ENCODE results near the gene STAC3.

The STAC3 gene

DNA sequence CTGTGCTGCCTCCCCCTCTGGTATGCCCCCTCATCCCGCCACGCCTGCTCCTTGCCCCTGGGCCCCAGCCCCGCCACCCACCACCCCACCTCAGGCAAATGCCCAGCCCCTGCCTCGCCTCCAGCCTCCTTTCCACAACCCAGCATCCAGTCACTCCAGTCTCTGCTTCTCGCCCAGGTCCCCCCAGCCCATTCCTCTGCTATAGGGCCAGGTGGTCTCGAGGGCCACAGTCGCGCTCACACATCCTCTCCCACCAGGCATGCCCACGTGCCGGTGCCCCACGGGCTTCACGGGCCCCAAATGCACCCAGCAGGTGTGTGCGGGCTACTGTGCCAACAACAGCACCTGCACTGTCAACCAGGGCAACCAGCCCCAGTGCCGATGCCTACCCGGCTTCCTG lies 40.5 kb downstream of the STAC3 start:
- DNase-seq = no peak

- no peak for DNase-seq
Observed at GRCh38 chr12:57209916-57210315, 41.1 kb downstream of the STAC3 start.

- no peak for DNase-seq
Observed at GRCh38 chr12:57208631-57209282, 42.2 kb downstream of the STAC3 start.

GRCh38 chr12:57207731-57208630 lies 43.0 kb downstream of the STAC3 start:
- no peak for DNase-seq

DNA sequence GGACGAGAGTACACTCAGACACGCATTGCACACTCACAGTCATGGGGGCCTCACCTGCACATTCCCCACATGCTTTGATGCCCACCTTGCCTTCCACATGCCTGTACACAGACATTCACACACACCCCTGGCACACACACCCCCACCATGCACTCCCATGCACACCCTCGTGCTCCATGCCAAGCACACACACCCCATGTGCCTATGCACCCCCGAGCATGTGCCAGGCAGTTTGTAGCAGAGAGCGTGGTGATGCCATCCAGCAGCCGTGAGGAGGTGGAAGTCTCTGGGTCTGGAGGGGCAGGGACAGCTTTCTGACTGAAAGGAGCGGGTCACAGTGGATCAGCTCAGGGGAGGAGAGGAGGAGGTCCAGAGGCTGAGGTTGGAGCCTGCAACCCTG lies 45.1 kb downstream of the STAC3 start:
- DNase-seq = no peak

DNA sequence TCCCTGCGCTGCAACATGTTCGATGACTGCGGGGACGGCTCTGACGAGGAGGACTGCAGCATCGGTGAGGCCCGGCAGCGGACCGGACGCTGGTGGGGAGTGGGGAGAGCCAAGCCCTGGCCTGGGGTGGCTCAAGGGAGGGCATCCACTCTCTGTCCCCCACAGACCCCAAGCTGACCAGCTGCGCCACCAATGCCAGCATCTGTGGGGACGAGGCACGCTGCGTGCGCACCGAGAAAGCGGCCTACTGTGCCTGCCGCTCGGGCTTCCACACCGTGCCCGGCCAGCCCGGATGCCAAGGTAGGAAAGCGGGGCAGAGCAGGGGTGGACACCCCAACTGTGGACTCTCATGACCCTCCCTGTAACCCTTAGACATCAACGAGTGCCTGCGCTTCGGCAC lies 45.8 kb downstream of the STAC3 start:
- no peak for DNase-seq

DNA sequence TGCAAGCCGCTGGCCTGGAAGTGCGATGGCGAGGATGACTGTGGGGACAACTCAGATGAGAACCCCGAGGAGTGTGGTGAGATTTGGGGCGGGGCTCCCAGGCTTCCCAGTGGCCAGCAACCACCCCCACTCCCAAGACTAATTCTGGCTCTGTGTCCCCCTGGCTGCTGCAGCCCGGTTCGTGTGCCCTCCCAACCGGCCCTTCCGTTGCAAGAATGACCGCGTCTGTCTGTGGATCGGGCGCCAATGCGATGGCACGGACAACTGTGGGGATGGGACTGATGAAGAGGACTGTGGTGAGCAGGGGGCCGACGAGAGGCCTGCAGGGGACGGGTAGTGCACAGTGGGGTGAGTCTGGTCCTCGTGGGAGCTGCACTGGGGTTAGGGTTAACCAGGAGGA lies 46.5 kb downstream of the STAC3 start:
- no peak for DNase-seq

DNA sequence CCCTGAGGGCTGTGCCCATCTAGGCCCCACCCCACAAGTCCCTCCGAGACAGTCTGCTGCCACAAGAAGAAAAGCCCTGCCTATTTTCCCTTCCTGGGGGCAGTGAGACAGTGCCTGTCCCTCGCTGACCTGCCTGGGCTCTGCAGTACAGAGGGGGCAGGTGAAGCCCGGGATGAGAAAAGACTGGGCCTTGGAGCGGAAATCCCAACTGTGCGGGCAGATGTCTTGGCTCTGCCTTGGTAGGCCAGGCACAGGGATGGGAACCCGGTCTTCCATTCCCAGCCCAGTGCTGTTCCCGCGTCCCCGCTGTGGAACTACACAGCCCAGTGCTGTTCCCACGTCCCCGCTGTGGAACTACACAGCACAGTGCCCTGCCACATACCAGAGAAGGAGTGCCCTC lies 47.2 kb downstream of the STAC3 start:
- no peak for DNase-seq

DNA sequence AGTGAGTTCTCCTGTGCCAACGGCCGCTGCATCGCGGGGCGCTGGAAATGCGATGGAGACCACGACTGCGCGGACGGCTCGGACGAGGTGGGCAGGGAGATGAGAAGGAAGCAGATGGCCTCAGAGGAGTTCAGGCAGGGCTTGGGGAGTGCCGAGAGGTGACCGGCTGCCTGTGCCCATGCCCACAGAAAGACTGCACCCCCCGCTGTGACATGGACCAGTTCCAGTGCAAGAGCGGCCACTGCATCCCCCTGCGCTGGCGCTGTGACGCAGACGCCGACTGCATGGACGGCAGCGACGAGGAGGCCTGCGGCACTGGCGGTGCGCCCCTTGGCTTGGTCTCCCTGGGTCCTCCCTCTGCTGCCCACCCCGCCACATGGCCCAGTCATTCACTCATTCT lies 47.8 kb downstream of the STAC3 start:
- no peak for DNase-seq

DNA sequence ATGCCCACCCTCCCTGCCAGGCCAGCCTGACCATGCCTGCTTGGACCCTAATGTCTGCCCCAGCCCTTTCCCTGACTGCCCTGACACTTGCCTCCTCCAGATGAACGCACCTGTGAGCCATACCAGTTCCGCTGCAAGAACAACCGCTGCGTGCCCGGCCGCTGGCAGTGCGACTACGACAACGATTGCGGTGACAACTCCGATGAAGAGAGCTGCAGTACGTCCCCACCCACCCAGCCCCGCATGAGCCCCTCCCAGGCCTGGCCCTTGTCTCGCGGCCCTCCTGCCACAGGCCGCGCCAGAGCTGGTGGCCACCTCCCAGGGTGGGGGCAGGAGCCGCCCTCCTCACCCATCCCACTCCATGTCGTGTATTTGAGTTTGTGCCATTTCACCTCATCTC lies 48.7 kb downstream of the STAC3 start:
- no peak for DNase-seq

GRCh38 chr12:57201631-57202030 lies 49.4 kb downstream of the STAC3 start:
- no peak for DNase-seq

DNA sequence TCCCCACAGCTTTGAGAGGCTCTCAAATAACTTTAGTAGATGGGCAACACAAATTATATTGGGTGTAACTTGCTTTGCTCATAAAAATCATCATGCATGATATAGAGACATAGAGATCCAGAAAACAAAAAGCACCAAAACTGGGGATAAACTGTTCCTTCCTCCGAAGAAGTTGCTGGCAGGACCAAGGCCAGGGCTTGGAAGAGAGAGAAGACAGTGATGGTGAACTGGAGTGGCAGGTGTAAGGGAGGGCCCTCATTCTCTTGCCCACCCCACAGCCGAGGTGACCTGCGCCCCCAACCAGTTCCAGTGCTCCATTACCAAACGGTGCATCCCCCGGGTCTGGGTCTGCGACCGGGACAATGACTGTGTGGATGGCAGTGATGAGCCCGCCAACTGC lies 49.8 kb downstream of the STAC3 start:
- no peak for DNase-seq

GRCh38 chr12:57200497-57200896 lies 50.5 kb downstream of the STAC3 start:
- no peak for DNase-seq

GRCh38 chr12:57199191-57199590 lies 51.8 kb downstream of the STAC3 start:
- DNase-seq = no peak

- no peak for DNase-seq
Observed at GRCh38 chr12:57198329-57198728, 52.7 kb downstream of the STAC3 start.

DNA sequence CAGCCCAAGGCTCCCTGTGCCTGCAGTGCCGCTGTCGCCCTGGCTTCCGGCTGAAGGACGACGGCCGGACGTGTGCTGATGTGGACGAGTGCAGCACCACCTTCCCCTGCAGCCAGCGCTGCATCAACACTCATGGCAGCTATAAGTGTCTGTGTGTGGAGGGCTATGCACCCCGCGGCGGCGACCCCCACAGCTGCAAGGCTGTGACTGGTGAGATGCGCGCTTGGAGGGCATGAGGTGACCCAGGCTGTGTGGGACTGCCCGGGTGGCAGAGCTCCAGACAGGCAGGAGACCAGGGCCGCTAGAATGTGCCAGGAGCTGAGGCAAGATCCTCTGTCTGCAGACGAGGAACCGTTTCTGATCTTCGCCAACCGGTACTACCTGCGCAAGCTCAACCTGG lies 54.0 kb downstream of the STAC3 start:
- no peak for DNase-seq

GRCh38 chr12:57196439-57196838 lies 54.5 kb downstream of the STAC3 start:
- no peak for DNase-seq

DNA sequence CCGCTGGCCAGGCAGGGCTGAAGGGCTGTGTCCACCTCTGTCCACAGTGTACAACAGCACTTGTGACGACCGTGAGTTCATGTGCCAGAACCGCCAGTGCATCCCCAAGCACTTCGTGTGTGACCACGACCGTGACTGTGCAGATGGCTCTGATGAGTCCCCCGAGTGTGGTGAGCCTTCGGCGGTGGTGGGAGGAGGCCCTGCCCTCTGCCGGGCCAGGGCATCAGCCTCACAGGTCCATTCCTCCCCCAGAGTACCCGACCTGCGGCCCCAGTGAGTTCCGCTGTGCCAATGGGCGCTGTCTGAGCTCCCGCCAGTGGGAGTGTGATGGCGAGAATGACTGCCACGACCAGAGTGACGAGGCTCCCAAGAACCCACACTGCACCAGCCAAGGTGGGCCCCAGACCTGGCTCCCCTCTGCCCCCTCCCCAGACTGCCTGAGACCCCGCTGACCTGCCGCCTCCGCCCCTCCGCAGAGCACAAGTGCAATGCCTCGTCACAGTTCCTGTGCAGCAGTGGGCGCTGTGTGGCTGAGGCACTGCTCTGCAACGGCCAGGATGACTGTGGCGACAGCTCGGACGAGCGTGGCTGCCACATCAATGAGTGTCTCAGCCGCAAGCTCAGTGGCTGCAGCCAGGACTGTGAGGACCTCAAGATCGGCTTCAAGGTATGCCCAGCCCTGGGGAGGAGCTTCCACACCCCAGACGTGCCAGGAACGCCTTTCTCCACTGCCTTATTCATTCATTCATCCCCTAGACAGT lies 55.2 kb downstream of the STAC3 start:
- DNase-seq = no peak

- no peak for DNase-seq
Observed at GRCh38 chr12:57195186-57195585, 55.8 kb downstream of the STAC3 start.

DNA sequence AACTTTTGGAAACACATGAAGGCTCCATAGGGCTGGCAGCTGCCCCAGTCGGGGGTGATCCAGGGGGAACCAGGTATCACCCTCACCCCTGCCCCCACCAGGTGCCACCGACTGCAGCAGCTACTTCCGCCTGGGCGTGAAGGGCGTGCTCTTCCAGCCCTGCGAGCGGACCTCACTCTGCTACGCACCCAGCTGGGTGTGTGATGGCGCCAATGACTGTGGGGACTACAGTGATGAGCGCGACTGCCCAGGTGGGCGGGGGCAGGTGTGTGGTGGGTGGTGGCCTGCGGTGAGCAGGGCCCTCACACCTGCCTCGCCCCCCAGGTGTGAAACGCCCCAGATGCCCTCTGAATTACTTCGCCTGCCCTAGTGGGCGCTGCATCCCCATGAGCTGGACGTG lies 56.7 kb downstream of the STAC3 start:
- no peak for DNase-seq

DNA sequence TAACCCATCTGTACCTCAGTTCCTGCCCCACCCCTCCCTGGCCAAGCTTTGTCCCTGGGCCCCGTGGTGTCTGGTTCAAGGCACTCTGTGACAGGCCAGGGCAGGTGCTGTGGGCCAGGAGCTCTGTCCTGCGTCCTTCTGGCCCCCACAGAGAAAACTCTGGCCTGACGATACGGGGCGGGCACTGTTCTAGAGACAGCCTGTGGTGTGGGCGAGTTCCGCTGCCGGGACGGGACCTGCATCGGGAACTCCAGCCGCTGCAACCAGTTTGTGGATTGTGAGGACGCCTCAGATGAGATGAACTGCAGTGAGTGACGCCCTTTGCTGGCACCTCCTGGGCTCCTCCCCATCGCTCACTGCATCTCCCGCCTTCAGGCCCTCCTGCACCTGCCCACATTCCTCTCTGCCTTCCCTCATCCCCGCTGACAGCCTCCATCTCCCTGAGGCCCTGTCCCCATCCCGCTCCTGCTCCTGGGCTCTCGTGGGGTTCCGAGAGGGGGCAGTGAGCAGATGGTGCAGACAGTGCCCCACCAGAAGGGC lies 57.2 kb downstream of the STAC3 start:
- DNase-seq = no peak
